Astrocyte (in vitro differentiated cells and primary cell): Measurements from ENCODE around the gene NT5C3A. TPM values are rescaled to one million over a fixed set of nuclear protein-coding genes. Genes with fewer than 3 reads are reported as not detected.

ENCODE experiments used
- DNase-seq: peaks from one replicate; pipeline ENCODE4 v3.0.0-alpha.2; 2010; ENCODE audit warnings: low read depth
- FAIRE-seq: peaks from 2 replicates; lab custom pipeline; 2011; peaks lifted over from hg19 to GRCh38; lab: Jason Lieb, UNC
- H2AFZ ChIP-seq: 2 replicates; pipeline ENCODE4 v1.6.0; 2012; ENCODE audit warnings: low read depth, low read length, inconsistent platforms
- H3K27ac ChIP-seq: 2 replicates; pipeline ENCODE4 v1.5.1; 2011; ENCODE audit warnings: low read depth, low read length, inconsistent platforms
- H3K27me3 ChIP-seq: 2 replicates; pipeline ENCODE4 v1.6.0; 2011; ENCODE audit warnings: low read length, inconsistent platforms; ENCODE audit not compliant: insufficient read depth
- H3K36me3 ChIP-seq: 2 replicates; pipeline ENCODE4 v1.5.1; 2011; ENCODE audit warnings: low read length, inconsistent platforms; ENCODE audit not compliant: insufficient read depth
- H3K4me1 ChIP-seq: 2 replicates; pipeline ENCODE4 v1.5.1; 2011; ENCODE audit warnings: low read length, inconsistent platforms; ENCODE audit not compliant: insufficient read depth
- H3K4me2 ChIP-seq: 2 replicates; pipeline ENCODE4 v1.6.0; 2012; ENCODE audit warnings: low read length, inconsistent platforms
- H3K4me3 ChIP-seq: 2 replicates; pipeline ENCODE4 v1.5.1; 2011; ENCODE audit warnings: low read depth, mild to moderate bottlenecking, low read length, inconsistent platforms; ENCODE audit not compliant: insufficient read depth
- H3K79me2 ChIP-seq: 2 replicates; pipeline ENCODE4 v1.6.0; 2012; ENCODE audit warnings: mild to moderate bottlenecking, low read length, inconsistent platforms; ENCODE audit not compliant: insufficient read depth
- H3K9ac ChIP-seq: 2 replicates; pipeline ENCODE4 v1.6.0; 2012; ENCODE audit warnings: mild to moderate bottlenecking, low read length, inconsistent platforms
- H3K9me3 ChIP-seq: 2 replicates; pipeline ENCODE4 v1.5.1; 2012; ENCODE audit warnings: low read depth, mild to moderate bottlenecking, low read length, inconsistent platforms; ENCODE audit not compliant: insufficient read depth
- H4K20me1 ChIP-seq: 2 replicates; pipeline ENCODE4 v1.6.0; 2012; ENCODE audit warnings: low read length, inconsistent platforms; ENCODE audit not compliant: insufficient read depth
- H3K27ac Mint-ChIP-seq: one replicate; pipeline ENCODE4 v1.8.0; 2021; ENCODE audit warnings: mild to moderate bottlenecking, mixed read lengths; ENCODE audit not compliant: unreplicated experiment
- H3K27me3 Mint-ChIP-seq: one replicate; pipeline ENCODE4 v1.8.0; 2021; ENCODE audit warnings: low read depth, mixed read lengths; ENCODE audit not compliant: unreplicated experiment
- H3K36me3 Mint-ChIP-seq: one replicate; pipeline ENCODE4 v1.8.0; 2021; ENCODE audit warnings: low read depth, mixed read lengths; ENCODE audit not compliant: unreplicated experiment
- H3K4me1 Mint-ChIP-seq: one replicate; pipeline ENCODE4 v1.8.0; 2021; ENCODE audit warnings: low read depth, mixed read lengths; ENCODE audit not compliant: unreplicated experiment
- H3K4me3 Mint-ChIP-seq: one replicate; pipeline ENCODE4 v1.8.0; 2021; ENCODE audit warnings: mild to moderate bottlenecking, moderate library complexity, mixed read lengths; ENCODE audit not compliant: unreplicated experiment
- H3K9me3 Mint-ChIP-seq: one replicate; pipeline ENCODE4 v1.8.0; 2021; ENCODE audit warnings: mild to moderate bottlenecking, mixed read lengths; ENCODE audit not compliant: unreplicated experiment
- EZH2 ChIP-seq: IDR thresholded peaks from 2 replicates; pipeline ENCODE4 v1.6.1; 2012; ENCODE audit warnings: mild to moderate bottlenecking, low read length, inconsistent platforms; ENCODE audit not compliant: insufficient read depth
- total RNA-seq: library from RNA; stranded (reverse); gene quantifications from 2 replicates; pipeline ENCODE4 v1.2.1, GENCODE V29; 2021
- TF ChIP-seq, protein P1 (sequence below): IDR thresholded peaks from 2 replicates; pipeline ENCODE4 v1.5.1; 2011; ENCODE audit warnings: low read depth, mild to moderate bottlenecking, inconsistent platforms, low read length, moderate library complexity; ENCODE audit not compliant: insufficient read depth

Gene NT5C3A
- total RNA-seq, 1 donor from 2014 or later: 24.1 TPM

DNA sequence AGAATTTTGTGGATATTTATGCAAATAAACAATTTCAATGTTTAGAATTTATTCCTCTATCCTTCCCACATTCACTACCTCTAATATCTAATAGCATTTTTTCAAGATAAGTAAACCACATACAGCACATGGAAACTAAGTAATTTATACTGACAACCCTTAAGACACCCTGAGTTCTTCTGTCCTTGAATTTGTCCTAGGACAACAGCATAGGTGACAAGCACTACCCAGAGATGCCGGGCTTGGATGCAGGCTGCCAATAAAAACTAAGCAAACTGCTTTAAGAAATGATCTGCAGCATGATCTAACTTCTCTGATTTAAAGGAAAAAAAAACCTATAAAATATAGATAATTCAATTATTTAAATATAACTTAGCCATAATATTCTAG lies 22.7 kb downstream of the NT5C3A start:
- no peaks in the 10 kb centered on the region for H3K9me3 ChIP-seq
- TF ChIP-seq, protein P1, sequence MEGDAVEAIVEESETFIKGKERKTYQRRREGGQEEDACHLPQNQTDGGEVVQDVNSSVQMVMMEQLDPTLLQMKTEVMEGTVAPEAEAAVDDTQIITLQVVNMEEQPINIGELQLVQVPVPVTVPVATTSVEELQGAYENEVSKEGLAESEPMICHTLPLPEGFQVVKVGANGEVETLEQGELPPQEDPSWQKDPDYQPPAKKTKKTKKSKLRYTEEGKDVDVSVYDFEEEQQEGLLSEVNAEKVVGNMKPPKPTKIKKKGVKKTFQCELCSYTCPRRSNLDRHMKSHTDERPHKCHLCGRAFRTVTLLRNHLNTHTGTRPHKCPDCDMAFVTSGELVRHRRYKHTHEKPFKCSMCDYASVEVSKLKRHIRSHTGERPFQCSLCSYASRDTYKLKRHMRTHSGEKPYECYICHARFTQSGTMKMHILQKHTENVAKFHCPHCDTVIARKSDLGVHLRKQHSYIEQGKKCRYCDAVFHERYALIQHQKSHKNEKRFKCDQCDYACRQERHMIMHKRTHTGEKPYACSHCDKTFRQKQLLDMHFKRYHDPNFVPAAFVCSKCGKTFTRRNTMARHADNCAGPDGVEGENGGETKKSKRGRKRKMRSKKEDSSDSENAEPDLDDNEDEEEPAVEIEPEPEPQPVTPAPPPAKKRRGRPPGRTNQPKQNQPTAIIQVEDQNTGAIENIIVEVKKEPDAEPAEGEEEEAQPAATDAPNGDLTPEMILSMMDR: no peak
- TF ChIP-seq EZH2: no peak
- peaks cover 92% of the 10 kb centered on the region for H3K79me2 ChIP-seq
- no peak overlapping the region for H2AFZ ChIP-seq
- DNase-seq: no peak
- H3K9me3 Mint-ChIP-seq: no peaks in the 10 kb centered on the region
- peaks cover 22% of the 10 kb centered on the region for H3K4me1 Mint-ChIP-seq
- no peaks in the 10 kb centered on the region for H3K27me3 Mint-ChIP-seq
- no peak overlapping the region for H3K27ac ChIP-seq
- peak overlapping the region; percentile 77 for H3K4me2 ChIP-seq
- no peak overlapping the region for H3K4me3 ChIP-seq
- H3K9ac ChIP-seq: peak overlapping the region; percentile 56
- no peaks in the 10 kb centered on the region for H3K27me3 ChIP-seq
- H3K4me1 ChIP-seq: peaks cover 2% of the 10 kb centered on the region
- no peaks in the 10 kb centered on the region for H3K36me3 ChIP-seq
- peak overlapping the region; percentile 75 for H3K4me3 Mint-ChIP-seq
- FAIRE-seq: no peak
- no peaks in the 10 kb centered on the region for H3K36me3 Mint-ChIP-seq
- peaks cover 9% of the 10 kb centered on the region for H4K20me1 ChIP-seq
- H3K27ac Mint-ChIP-seq: no peak overlapping the region

- peak overlapping the region; percentile 56 for H3K9ac ChIP-seq
Observed at GRCh38 chr7:33039257-33039902, 23.2 kb downstream of the NT5C3A start.

More at GRCh38 chr7:33039257-33039902, 23.2 kb downstream of the NT5C3A start:
- H3K36me3 Mint-ChIP-seq: no peaks in the 10 kb centered on the region
- no peak overlapping the region for H3K4me3 ChIP-seq
- DNase-seq: no peak
- peaks cover 3% of the 10 kb centered on the region for H3K4me1 ChIP-seq
- no peaks in the 10 kb centered on the region for H3K9me3 Mint-ChIP-seq
- no peaks in the 10 kb centered on the region for H3K36me3 ChIP-seq
- no peak overlapping the region for H3K27ac ChIP-seq
- no peak overlapping the region for H3K27ac Mint-ChIP-seq
- peaks cover 93% of the 10 kb centered on the region for H3K79me2 ChIP-seq
- TF ChIP-seq EZH2: no peak
- TF ChIP-seq, protein P1: no peak
- H3K27me3 ChIP-seq: no peaks in the 10 kb centered on the region
- H3K4me1 Mint-ChIP-seq: peaks cover 22% of the 10 kb centered on the region
- H4K20me1 ChIP-seq: peaks cover 9% of the 10 kb centered on the region
- peak overlapping the region; percentile 77 for H3K4me2 ChIP-seq
- H3K9me3 ChIP-seq: no peaks in the 10 kb centered on the region
- no peaks in the 10 kb centered on the region for H3K27me3 Mint-ChIP-seq
- FAIRE-seq: no peak
- H2AFZ ChIP-seq: no peak overlapping the region
- peak overlapping the region; percentile 75 for H3K4me3 Mint-ChIP-seq
